Measurements from ENCODE around the gene CRTC3. TPM values are rescaled to one million over a fixed set of nuclear protein-coding genes. Genes with fewer than 3 reads are reported as not detected.
"Not testable (repeated sequence)": the region's sequence is repeated elsewhere in the genome, so short reads cannot be mapped to it uniquely, and the experiment has no call there.

The CRTC3 gene
- total RNA-seq, 2 donors from 2014 or later: 73.2 to 77.3 TPM

DNA sequence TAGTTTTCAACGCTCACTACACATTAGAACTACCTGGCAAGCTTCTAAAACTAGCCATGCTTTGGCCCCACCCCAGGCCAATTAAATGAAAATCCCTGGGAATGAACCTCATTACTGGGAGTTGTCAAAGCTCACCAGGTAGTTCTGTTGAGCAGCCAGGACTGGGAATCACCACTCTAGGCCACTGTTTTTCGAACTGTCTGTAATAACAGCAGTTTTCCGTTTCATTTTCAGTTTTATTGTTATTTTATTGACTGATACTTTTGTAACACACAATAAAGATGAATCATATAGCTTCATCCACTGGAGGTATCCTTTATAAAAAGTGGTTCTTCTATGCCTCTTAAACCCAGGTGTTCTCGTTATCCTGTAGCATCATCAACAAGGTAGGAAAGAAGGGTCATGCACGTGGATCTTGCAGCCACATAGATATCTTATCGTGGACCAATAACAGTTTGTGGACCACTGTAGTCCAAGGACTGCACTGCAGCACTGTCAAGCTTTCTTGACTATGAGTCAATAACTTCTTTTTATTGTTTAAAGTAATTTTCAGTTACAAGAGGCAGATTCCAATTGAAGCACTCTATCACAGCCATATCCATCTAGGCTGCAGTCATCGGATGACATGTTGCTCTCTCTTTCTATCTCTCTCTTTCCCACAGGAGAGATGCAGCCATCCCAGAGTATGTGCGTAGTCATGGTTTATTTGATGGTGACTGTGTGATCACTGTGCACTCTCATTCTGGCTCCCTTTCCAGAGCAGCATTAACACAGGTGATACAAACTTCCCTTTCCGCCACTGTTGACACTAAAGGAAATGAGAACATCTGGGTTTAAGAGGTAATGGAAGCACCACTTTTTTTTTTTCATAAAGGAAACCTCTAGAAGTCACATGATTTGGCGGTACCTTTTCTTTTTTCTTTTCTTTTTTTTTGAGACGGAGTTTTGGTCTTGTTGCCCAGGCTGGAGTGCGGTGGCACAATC lies 148.4 kb downstream of the CRTC3 start:
- peaks cover 43% of the 10 kb centered on the region for H3K4me1 Mint-ChIP-seq (ENCODE audit: low read depth)
- H3K9me3 Mint-ChIP-seq: no peaks in the 10 kb centered on the region
- H3K27ac Mint-ChIP-seq: peak overlapping the region; percentile 48
- DNase-seq (peak in 1 of 2 donors; percentile 23), ATAC-seq (replicated peaks in 1 of 2) (peak; percentile 61 to 65)
- peak overlapping the region; percentile 62 to 68 for H3K4me3 Mint-ChIP-seq
- no peaks in the 10 kb centered on the region for H3K27me3 Mint-ChIP-seq (ENCODE audit: low read depth)
- H3K36me3 Mint-ChIP-seq (ENCODE audit: insufficient read depth in 2 of 2): peaks cover 0 to 4% of the 10 kb centered on the region in 2 donors

- Mint-ChIP-seq H3K27me3 (ENCODE audit: low read depth) (peaks cover 7% of the 10 kb centered on the region), H3K9me3 (no peaks in the 10 kb centered on the region), H3K27ac (no peak overlapping the region), H3K4me1 (ENCODE audit: low read depth) (peaks cover 55% of the 10 kb centered on the region), H3K36me3 (ENCODE audit: insufficient read depth in 2 of 2) (peaks cover 0 to 4% of the 10 kb centered on the region in 2 donors), H3K4me3 (no peak overlapping the region)
- DNase-seq (no peak), ATAC-seq (replicated peaks in 1 of 2) (no peak)
Observed at GRCh38 chr15:90679959-90680358, 150.2 kb downstream of the CRTC3 start.

- Mint-ChIP-seq H3K36me3 (ENCODE audit: insufficient read depth in 2 of 2) (peaks cover 0 to 4% of the 10 kb centered on the region in 2 donors), H3K27me3 (ENCODE audit: low read depth) (peaks cover 7% of the 10 kb centered on the region)
- ATAC-seq (replicated peaks in 1 of 2): peak; percentile 68
Observed at GRCh38 chr15:90680371-90680935, 150.7 kb downstream of the CRTC3 start.

GRCh38 chr15:90681056-90681455 lies 151.3 kb downstream of the CRTC3 start:
- H3K36me3 Mint-ChIP-seq (ENCODE audit: insufficient read depth in 2 of 2): peaks cover 0 to 4% of the 10 kb centered on the region in 2 donors
- no peak for ATAC-seq (replicated peaks in 1 of 2)
- H3K27ac Mint-ChIP-seq: no peak overlapping the region
- H3K9me3 Mint-ChIP-seq: no peaks in the 10 kb centered on the region
- H3K27me3 Mint-ChIP-seq (ENCODE audit: low read depth): peaks cover 7% of the 10 kb centered on the region
- H3K4me3 Mint-ChIP-seq: no peak overlapping the region
- no peak for DNase-seq
- H3K4me1 Mint-ChIP-seq (ENCODE audit: low read depth): peaks cover 64% of the 10 kb centered on the region

More at GRCh38 chr15:90680371-90680935, 150.7 kb downstream of the CRTC3 start:
- Mint-ChIP-seq H3K27ac (no peak overlapping the region), H3K4me3 (peak overlapping the region; percentile 8 to 32), H3K4me1 (ENCODE audit: low read depth) (peaks cover 58% of the 10 kb centered on the region), H3K9me3 (no peaks in the 10 kb centered on the region)
- no peak for DNase-seq

DNA sequence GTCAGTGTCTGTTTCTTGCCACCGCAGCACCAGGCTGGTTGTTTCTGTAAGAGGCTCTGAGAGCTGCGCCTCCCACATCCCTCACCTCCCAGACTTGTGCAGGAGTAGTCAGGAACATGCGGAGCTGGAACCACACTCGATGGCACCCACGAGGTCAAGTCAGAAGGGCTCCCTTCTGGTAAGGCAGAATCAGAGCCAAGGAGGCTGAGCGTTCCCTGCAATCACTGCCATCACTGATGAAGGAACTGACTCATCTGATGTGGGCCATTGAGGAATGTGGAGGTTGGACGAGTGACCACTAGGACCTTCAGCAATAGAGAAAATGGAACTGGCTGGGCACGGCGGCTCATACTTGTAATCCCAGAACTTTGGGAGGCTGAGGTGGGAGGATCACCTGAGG lies 151.8 kb downstream of the CRTC3 start:
- Mint-ChIP-seq H3K4me1 (ENCODE audit: low read depth) (peaks cover 69% of the 10 kb centered on the region), H3K9me3 (no peaks in the 10 kb centered on the region), H3K4me3 (no peak overlapping the region), H3K27ac (no peak overlapping the region), H3K27me3 (ENCODE audit: low read depth) (peaks cover 7% of the 10 kb centered on the region), H3K36me3 (ENCODE audit: insufficient read depth in 2 of 2) (peaks cover 0 to 4% of the 10 kb centered on the region in 2 donors)
- DNase-seq (no peak), ATAC-seq (replicated peaks in 1 of 2) (no peak)

- Mint-ChIP-seq H3K27ac (no peak overlapping the region), H3K9me3 (no peaks in the 10 kb centered on the region), H3K27me3 (ENCODE audit: low read depth) (peaks cover 7% of the 10 kb centered on the region), H3K4me3 (no peak overlapping the region), H3K36me3 (ENCODE audit: insufficient read depth in 2 of 2) (peaks cover 0 to 1% of the 10 kb centered on the region in 2 donors), H3K4me1 (ENCODE audit: low read depth) (peaks cover 73% of the 10 kb centered on the region)
- ATAC-seq (replicated peaks in 1 of 2): no peak
- no peak for DNase-seq
Observed at GRCh38 chr15:90683371-90683770, 153.6 kb downstream of the CRTC3 start.

DNA sequence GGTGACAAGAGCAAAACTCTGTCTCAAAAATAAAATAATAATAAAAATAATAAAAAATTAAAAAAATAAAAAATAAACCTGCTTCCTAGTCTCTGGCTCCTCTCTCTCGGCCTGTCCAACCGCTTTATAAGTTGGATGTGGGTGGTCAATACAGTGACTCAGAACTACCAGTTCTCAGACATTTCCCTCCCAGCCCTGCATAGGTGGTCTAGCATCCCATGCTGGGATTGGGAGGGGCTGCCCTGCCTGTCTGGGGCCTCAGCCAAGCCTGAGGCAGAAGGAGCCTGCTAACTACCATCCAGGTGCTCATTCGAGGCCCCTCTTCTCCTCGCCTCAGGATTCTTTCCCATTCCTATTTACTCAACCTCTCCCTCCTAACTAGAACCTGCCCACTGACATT lies 154.2 kb downstream of the CRTC3 start:
- Mint-ChIP-seq H3K4me1 (ENCODE audit: low read depth) (peaks cover 68% of the 10 kb centered on the region), H3K27ac (no peak overlapping the region), H3K27me3 (ENCODE audit: low read depth) (peaks cover 7% of the 10 kb centered on the region), H3K36me3 (ENCODE audit: insufficient read depth in 2 of 2) (peaks cover 0 to 1% of the 10 kb centered on the region in 2 donors), H3K4me3 (no peak overlapping the region), H3K9me3 (no peaks in the 10 kb centered on the region)
- no peak for DNase-seq
- no peak for ATAC-seq (replicated peaks in 1 of 2)

DNA sequence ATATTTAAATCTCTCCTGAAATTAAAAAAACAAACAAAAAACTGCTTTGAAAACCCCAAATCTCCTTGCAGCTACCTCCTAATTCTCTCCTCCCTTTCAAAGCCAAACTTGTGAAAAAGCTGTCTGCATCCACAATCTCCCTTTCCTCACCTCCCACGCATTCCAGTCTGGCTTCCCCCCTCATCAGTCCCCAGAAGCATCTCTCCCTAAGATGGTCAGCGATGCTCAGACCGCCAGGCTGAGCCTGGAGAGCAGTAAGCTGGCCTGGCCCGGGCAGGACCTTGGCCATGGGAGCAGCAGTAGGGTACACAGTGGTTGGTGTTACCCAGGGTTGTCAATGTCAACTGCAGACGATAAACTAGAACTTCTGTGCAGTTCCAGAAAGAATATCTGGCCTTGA lies 154.6 kb downstream of the CRTC3 start:
- Mint-ChIP-seq H3K9me3 (no peaks in the 10 kb centered on the region), H3K36me3 (ENCODE audit: insufficient read depth in 2 of 2) (peaks cover 0 to 1% of the 10 kb centered on the region in 2 donors), H3K4me1 (ENCODE audit: low read depth) (peaks cover 64% of the 10 kb centered on the region), H3K4me3 (no peak overlapping the region), H3K27ac (no peak overlapping the region), H3K27me3 (ENCODE audit: low read depth) (peaks cover 7% of the 10 kb centered on the region)
- no peak for ATAC-seq (replicated peaks in 1 of 2)
- no peak for DNase-seq

DNA sequence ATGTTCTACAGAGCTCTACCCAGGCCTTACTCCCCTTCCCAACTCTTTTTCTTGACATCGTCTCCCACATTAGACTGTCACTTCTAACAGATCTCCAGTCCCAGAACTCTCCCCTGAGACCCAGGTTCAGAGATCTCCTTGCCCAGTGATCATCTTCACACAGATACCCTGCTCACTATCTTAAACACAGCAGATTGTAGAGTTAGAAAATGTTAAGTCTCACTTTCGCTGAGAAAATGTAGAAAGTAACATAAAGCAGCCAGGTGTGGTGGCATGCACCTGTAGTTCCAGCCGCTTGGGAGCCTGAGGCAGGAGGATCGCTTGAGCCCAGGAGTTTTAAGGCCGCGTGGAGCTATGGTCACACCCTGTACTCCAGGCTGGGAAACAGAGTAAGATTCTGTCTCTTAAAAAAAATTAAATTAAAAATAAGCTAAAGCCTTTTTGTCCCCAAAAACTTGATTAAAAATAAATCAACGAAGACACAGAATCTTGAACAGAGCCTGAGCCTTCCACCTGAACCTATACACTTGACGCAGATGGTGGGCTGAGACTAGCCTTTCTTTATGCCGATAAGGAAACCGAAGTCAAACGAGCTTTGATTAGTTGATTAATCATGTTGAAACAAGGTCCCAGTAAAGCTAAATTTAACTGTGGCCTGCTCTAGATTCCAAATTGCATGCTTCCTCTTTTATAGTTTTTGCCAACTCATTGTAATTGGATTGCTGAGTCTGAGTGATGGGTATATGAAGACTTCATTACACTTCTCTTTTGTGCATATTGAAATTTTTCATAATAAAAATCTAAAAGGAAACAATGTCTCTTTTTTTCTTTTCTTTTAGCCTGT lies 156.1 kb downstream of the CRTC3 start:
- Mint-ChIP-seq H3K27me3 (ENCODE audit: low read depth) (peaks cover 7% of the 10 kb centered on the region), H3K9me3 (no peaks in the 10 kb centered on the region), H3K36me3 (ENCODE audit: insufficient read depth in 2 of 2) (peaks cover 0 to 4% of the 10 kb centered on the region in 2 donors), H3K4me3 (peak overlapping the region; percentile 26 to 75), H3K4me1 (ENCODE audit: low read depth) (peaks cover 49% of the 10 kb centered on the region), H3K27ac (peak overlapping the region; percentile 94)
- DNase-seq (no peak), ATAC-seq (replicated peaks in 1 of 2) (peak in 1 of 2 donors; percentile 3)

GRCh38 chr15:90686435-90687218 lies 156.9 kb downstream of the CRTC3 start:
- Mint-ChIP-seq H3K4me3 (peak overlapping the region; percentile 26 to 75), H3K27ac (peak overlapping the region; percentile 94), H3K27me3 (ENCODE audit: low read depth) (peaks cover 7% of the 10 kb centered on the region), H3K36me3 (ENCODE audit: insufficient read depth in 2 of 2) (peaks cover 0 to 4% of the 10 kb centered on the region in 2 donors), H3K4me1 (ENCODE audit: low read depth) (peaks cover 42% of the 10 kb centered on the region), H3K9me3 (no peaks in the 10 kb centered on the region)
- ATAC-seq (replicated peaks in 1 of 2) (peak; percentile 95 to 96), DNase-seq (peak; percentile 48 to 51)

DNA sequence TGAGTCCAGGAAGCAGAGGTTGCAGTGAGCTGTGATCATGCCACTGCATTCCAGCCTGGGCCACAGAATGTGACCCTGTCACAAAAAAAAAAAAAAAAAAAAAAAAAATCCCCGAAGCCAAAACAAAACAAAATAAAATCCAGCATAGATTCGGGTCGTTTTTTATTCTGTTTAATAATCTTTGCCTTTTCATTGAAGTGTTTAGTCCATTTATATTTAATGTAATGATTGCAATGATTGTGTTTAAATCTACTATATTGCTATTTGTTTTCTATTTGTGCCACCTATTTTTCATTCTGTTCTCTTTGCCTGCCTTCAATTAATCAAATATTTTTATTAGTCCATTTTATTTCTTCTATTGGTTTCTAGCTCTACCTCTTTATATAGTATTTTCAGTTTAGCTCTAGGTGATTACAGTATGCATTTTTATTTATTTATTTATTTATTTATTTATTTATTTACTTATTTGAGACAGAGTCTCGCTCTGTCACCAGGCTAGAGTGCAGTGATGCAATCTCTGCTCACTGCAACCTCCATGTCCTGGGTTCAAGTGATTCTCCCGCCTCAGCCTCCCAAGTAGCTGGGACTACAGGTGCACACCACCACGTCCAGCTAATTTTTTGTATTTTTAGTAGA lies 159.7 kb downstream of the CRTC3 start:
- H3K4me1 Mint-ChIP-seq (ENCODE audit: low read depth): peaks cover 48% of the 10 kb centered on the region
- DNase-seq; H3K36me3 Mint-ChIP-seq (ENCODE audit: insufficient read depth in 2 of 2); H3K27me3 Mint-ChIP-seq (ENCODE audit: low read depth); H3K4me3 Mint-ChIP-seq; ATAC-seq (replicated peaks in 1 of 2); H3K9me3 Mint-ChIP-seq; H3K27ac Mint-ChIP-seq: not testable (repeated sequence)

DNA sequence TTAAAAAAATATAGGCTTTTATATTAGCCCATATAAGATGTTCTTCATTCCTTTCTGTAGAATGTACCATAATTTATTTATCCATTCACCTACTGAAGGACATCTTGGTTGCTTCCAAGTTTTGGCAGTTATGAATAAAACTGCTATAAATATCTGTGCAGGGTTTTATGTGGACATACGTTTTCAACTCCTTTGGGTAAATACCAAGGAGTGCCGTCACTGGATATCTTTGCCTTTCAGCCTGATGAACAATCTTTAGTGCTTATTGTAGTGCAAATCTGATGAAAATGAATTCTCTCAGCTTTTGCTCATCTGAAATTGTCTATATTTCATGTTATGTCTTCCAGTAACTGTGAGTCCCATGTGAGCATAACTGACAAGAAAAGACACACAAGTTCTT lies 160.9 kb downstream of the CRTC3 start:
- DNase-seq (no peak), ATAC-seq (replicated peaks in 1 of 2) (no peak)
- Mint-ChIP-seq H3K4me3 (no peak overlapping the region), H3K27me3 (ENCODE audit: low read depth) (no peaks in the 10 kb centered on the region), H3K36me3 (ENCODE audit: insufficient read depth in 2 of 2) (peaks cover 0 to 4% of the 10 kb centered on the region in 2 donors), H3K4me1 (ENCODE audit: low read depth) (peaks cover 42% of the 10 kb centered on the region), H3K27ac (no peak overlapping the region), H3K9me3 (no peaks in the 10 kb centered on the region)
